ENCODE measurements around the gene KRTAP29-1.

- TF ChIP-seq, protein P1, sequence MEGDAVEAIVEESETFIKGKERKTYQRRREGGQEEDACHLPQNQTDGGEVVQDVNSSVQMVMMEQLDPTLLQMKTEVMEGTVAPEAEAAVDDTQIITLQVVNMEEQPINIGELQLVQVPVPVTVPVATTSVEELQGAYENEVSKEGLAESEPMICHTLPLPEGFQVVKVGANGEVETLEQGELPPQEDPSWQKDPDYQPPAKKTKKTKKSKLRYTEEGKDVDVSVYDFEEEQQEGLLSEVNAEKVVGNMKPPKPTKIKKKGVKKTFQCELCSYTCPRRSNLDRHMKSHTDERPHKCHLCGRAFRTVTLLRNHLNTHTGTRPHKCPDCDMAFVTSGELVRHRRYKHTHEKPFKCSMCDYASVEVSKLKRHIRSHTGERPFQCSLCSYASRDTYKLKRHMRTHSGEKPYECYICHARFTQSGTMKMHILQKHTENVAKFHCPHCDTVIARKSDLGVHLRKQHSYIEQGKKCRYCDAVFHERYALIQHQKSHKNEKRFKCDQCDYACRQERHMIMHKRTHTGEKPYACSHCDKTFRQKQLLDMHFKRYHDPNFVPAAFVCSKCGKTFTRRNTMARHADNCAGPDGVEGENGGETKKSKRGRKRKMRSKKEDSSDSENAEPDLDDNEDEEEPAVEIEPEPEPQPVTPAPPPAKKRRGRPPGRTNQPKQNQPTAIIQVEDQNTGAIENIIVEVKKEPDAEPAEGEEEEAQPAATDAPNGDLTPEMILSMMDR (IDR thresholded peaks at IDR 0.05) = no peak
- no peak for TF ChIP-seq POLR2A (IDR thresholded peaks at IDR 0.05)
Observed at GRCh38 chr17:41267711-41268110, 34.9 kb downstream of the KRTAP29-1 start.
